GM18507 (cell line): ENCODE results near the gene PTPN13.

Experiments
- DNase-seq: peaks from one replicate; pipeline ENCODE4 v3.0.0; 2011; ENCODE audit warnings: low read depth; ENCODE audit not compliant: insufficient read length; ENCODE audit errors: extremely low spot score
- FAIRE-seq: peaks from 2 replicates; lab custom pipeline; 2011; peaks lifted over from hg19 to GRCh38; lab: Jason Lieb, UNC

PTPN13 gene

GRCh38 chr4:86769794-86770193, 175.7 kb downstream of the PTPN13 start:
- FAIRE-seq (no peak), DNase-seq (no peak)

- DNase-seq (no peak), FAIRE-seq (no peak)
Observed at GRCh38 chr4:86771141-86771540, 177.0 kb downstream of the PTPN13 start.

GRCh38 chr4:86775061-86775460, 180.9 kb downstream of the PTPN13 start:
- DNase-seq (no peak), FAIRE-seq (no peak)

GRCh38 chr4:86778175-86778574, 184.1 kb downstream of the PTPN13 start:
- DNase-seq (no peak), FAIRE-seq (no peak)

GRCh38 chr4:86788826-86789225, 194.7 kb downstream of the PTPN13 start:
- no peak for DNase-seq
- no peak for FAIRE-seq

- FAIRE-seq (no peak), DNase-seq (no peak)
Observed at GRCh38 chr4:86791126-86791525, 197.0 kb downstream of the PTPN13 start.

GRCh38 chr4:86809809-86810208, 215.7 kb downstream of the PTPN13 start:
- DNase-seq (no peak), FAIRE-seq (no peak)

- FAIRE-seq (no peak), DNase-seq (no peak)
Observed at GRCh38 chr4:86810847-86811246, 216.7 kb downstream of the PTPN13 start.

- DNase-seq (no peak), FAIRE-seq (no peak)
Observed at GRCh38 chr4:86815653-86816052, 221.5 kb downstream of the PTPN13 start.

- FAIRE-seq (no peak), DNase-seq (no peak)
Observed at GRCh38 chr4:86816501-86817273, 222.6 kb downstream of the PTPN13 start.

- no peak for DNase-seq
- no peak for FAIRE-seq
Observed at GRCh38 chr4:86818211-86818610, 224.1 kb downstream of the PTPN13 start.

GRCh38 chr4:86818841-86819240, 224.7 kb downstream of the PTPN13 start:
- DNase-seq (no peak), FAIRE-seq (no peak)

GRCh38 chr4:86819561-86819960, 225.4 kb downstream of the PTPN13 start:
- no peak for DNase-seq
- no peak for FAIRE-seq

- FAIRE-seq (no peak), DNase-seq (no peak)
Observed at GRCh38 chr4:86821151-86821550, 227.0 kb downstream of the PTPN13 start.

GRCh38 chr4:86822136-86822535, 228.0 kb downstream of the PTPN13 start:
- DNase-seq (no peak), FAIRE-seq (no peak)

- DNase-seq: no peak
- FAIRE-seq: no peak
Observed at GRCh38 chr4:86825511-86825910, 231.4 kb downstream of the PTPN13 start.

- DNase-seq: no peak
- no peak for FAIRE-seq
Observed at GRCh38 chr4:86831262-86832130, 237.4 kb downstream of the PTPN13 start.

GRCh38 chr4:86833615-86834014, 239.5 kb downstream of the PTPN13 start:
- FAIRE-seq (no peak), DNase-seq (no peak)

- FAIRE-seq: no peak
- no peak for DNase-seq
Observed at GRCh38 chr4:86834901-86835300, 240.8 kb downstream of the PTPN13 start.

- DNase-seq (no peak), FAIRE-seq (no peak)
Observed at GRCh38 chr4:86835677-86836076, 241.6 kb downstream of the PTPN13 start.
